NK-92 treated with Interleukin-12 subunit alpha and Interleukin-12 subunit beta, amount 100 ng/mL, for 24 hours (cell line): ENCODE results near the gene SLC38A2.
"Not testable (repeated sequence)": the region's sequence is repeated elsewhere in the genome, so short reads cannot be mapped to it uniquely, and the experiment has no call there.

ENCODE experiments used
- DNase-seq: peaks from one replicate; lab custom pipeline; 2025; lab: John Stamatoyannopoulos, UW

The SLC38A2 gene

GRCh38 chr12:46372544-46373300, at the start of gene SLC38A2:
Gene SLC38A2, minus strand, starts transcription at chr12:46372773. Its CDS starts 1,480 bp downstream, at chr12:46371293.
- peak; percentile 91 for DNase-seq

- DNase-seq = no peak
Measured at GRCh38 chr12:46419675-46420074, 47.1 kb upstream of the SLC38A2 start.

DNA sequence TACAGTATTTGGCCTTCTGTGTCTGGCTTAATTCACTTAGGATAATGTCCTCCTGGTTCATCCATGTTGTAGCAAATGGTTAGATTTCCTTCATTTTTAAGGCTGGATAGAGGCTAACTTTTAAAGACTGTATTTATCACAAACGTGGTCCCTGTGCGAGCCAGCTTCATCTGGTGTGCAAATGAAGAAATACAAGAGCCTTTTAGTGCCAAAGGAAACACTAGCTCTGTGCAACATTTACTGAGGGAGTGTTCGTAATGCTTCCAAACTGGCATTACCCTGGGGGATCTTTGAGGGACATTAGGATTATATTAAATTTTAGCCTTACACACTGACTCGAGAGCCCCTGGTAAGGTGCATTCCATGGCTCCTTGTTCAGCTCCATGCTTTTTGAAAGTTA, 43.0 kb upstream of the SLC38A2 start:
- no peak for DNase-seq

GRCh38 chr12:46414591-46415268, 42.2 kb upstream of the SLC38A2 start:
- no peak for DNase-seq

DNA sequence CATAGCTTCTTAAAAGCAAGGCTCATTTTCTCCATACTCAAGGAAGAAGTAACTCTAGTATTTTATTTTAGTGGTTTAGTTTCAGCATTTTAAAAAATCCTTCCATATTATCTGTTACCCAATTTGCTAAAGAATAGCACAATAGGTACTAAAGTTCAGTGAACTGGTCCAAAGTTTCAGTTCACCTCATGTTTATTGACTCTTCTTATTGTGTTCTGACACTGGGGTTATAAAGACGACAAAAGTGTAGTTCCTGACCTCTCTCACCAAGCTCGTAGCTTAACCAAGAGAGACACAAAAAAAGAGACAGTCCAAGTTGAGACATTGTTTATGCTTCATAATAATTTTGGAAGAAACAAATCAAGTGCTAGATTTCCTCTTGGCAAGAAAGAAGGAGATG, 40.8 kb upstream of the SLC38A2 start:
- no peak for DNase-seq

- DNase-seq = no peak
Measured at GRCh38 chr12:46412857-46413256, 40.3 kb upstream of the SLC38A2 start.

DNA sequence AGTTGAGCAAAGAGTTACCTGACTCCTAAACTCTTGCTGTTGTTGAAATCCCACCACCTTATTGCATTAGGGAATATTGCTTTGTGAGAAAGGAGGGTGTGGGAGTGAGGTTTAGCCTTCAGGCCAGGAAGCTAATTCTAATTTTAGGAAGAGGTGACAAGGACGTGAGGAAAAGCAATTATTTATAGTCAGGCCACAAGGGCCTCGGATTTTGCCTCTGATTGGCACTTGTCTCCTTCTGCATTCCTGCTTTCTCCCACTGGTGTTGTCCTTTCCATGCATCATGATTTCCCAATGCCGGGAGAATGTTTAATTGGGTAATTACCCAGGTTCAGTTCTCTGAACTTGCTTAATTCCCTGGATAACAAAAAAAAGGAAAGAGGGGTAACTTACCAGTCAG, 37.9 kb upstream of the SLC38A2 start:
- DNase-seq = no peak

- DNase-seq = no peak
Measured at GRCh38 chr12:46409974-46410373, 37.4 kb upstream of the SLC38A2 start.

GRCh38 chr12:46409342-46409741, 36.8 kb upstream of the SLC38A2 start:
- no peak for DNase-seq

- no peak for DNase-seq
Measured at GRCh38 chr12:46408441-46408840, 35.9 kb upstream of the SLC38A2 start.

DNA sequence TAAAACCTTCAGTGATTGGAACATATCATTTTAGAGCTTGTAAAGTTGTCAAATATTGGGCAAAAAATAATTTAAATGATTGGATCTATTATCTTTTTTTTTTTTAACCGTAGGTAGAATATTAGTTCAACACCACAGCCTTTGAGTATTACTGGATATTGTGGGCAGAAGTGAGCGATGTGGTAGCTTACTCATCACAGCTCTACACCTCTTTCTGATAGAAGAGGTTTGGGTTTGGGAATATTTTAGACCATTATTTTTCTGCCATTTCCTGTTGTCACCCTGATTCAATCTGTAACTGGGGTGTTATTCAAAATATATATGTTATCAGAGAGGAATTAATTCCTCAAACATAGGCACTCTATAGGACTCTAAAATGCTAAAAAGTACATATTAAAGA, 34.8 kb upstream of the SLC38A2 start:
- no peak for DNase-seq

DNA sequence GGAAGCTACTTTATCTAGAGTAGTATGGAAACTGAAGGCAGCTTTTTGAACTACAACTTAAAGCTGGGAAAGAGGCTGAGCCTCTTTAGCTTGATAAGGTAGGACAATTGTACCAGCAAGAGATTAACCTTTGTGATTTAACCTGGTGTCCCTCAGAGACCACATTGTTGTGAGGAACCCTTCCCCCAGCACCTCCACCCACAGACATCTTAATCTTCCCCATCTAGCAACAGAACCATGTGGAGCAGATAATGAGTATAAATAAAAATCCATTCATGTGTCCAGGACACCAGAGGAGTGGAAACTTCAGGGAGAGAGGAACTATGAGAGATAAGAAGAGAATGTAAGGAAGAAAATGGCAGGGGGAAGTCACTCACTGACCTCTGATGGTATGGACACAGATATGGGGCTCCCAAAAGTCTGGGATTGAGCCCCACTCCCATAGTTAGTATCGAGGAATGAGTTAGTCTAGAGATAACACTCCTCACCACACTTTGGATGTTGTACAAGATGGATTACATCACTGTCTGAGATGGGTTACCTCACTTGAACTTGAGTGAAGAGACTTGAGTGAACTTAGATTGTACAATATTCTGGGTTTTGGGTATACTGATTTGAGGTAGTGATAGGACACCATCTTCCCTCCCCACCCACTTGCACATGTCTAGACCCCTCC, 33.9 kb upstream of the SLC38A2 start:
- DNase-seq = no peak

GRCh38 chr12:46404733-46405132, 32.2 kb upstream of the SLC38A2 start:
- no peak for DNase-seq

- no peak for DNase-seq
Measured at GRCh38 chr12:46404225-46404631, 31.7 kb upstream of the SLC38A2 start.

GRCh38 chr12:46403719-46404070, 31.1 kb upstream of the SLC38A2 start:
- no peak for DNase-seq

- DNase-seq = no peak
Measured at GRCh38 chr12:46402941-46403718, 30.6 kb upstream of the SLC38A2 start.

DNA sequence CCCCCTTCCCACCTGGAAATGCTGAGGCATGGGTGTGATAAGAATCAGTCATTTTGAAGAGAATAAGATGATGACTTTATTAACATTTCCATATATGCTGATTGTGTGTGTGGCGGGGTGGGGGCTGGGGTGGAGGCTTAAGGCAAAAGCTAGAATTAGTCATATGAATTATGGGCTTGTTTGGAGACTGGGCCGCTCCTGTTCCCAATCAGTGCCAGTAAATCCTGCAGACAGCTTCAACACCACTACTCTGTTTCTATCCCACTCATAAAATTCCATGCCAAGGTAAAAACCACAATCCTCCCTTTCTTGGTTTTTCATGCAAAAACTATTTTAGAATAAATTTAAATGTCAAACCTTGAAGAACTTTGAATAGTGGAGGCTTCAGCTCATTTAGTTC, 29.9 kb upstream of the SLC38A2 start:
- no peak for DNase-seq

- DNase-seq = no peak
Measured at GRCh38 chr12:46401662-46402061, 29.1 kb upstream of the SLC38A2 start.

- no peak for DNase-seq
Measured at GRCh38 chr12:46400406-46400805, 27.8 kb upstream of the SLC38A2 start.

- DNase-seq = not testable (repeated sequence)
Measured at GRCh38 chr12:46399461-46400248, 27.1 kb upstream of the SLC38A2 start.

DNA sequence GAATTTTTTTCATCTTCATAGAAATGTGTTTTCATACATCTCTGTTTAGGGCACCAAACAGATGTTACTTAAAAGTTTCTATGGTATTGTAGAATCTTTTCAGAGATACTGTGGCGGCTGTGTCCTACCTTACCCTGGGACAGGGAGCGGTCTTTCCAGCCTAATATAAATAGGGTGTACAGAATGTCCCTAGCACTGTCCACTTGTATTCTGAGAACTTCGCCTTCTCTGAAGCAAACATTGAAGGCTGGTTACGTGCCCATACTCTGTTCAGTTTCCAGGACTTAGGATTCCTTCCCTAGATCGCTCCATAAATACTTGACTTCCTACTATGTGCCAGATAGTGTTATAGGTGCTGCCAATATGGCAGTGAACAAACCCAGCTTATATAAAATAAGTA, 24.3 kb upstream of the SLC38A2 start:
- no peak for DNase-seq

GRCh38 chr12:46395388-46395787, 22.8 kb upstream of the SLC38A2 start:
- DNase-seq = no peak
